Colonic mucosa (tissue), 4 donors: ENCODE results near the gene YAE1. TPM values are rescaled to one million over a fixed set of nuclear protein-coding genes. Genes with fewer than 3 reads are reported as not detected.

Experiments
- DNase-seq: peaks from one replicate; pipeline ENCODE4 v3.0.0-alpha.2; 2020
- H3K27ac ChIP-seq: fragments of 200-600 bp; one replicate; pipeline ENCODE4 v1.8.0; 2021
- H3K27me3 ChIP-seq: fragments of 200-600 bp; one replicate; pipeline ENCODE4 v1.8.0; 2021
- H3K36me3 ChIP-seq: fragments of 200-600 bp; one replicate; pipeline ENCODE4 v1.8.0; 2021
- H3K4me1 ChIP-seq: fragments of 200-600 bp; one replicate; pipeline ENCODE4 v1.8.0; 2021; ENCODE audit warnings: mild to moderate bottlenecking
- H3K4me3 ChIP-seq: fragments of 200-600 bp; one replicate; pipeline ENCODE4 v1.8.0; 2021
- H3K9ac ChIP-seq, 2 donors: one replicate each; pipeline ENCODE4 v1.7.0; 2013; ENCODE audit warnings: control low read depth in 2 of 2, low read depth in 2 of 2, low read length in 2 of 2
- H3K9me3 ChIP-seq: fragments of 200-600 bp; one replicate; pipeline ENCODE4 v1.8.0; 2021
- CTCF ChIP-seq: fragments of 200-600 bp; IDR thresholded peaks from one replicate; pipeline ENCODE4 v1.8.0; 2022; ENCODE audit warnings: antibody characterized with exemption, mild to moderate bottlenecking
- intact Hi-C: fragments of 100-400 bp; cut with DNase I; formaldehyde crosslinking; loops from one replicate; pipeline ENCODE4 v1.14.1; 2022
- total RNA-seq, 2 donors: library from RNA; stranded (reverse); fragmentation: NEBNext Ultra II Directional in 1 of 2; extraction: Animal tissue kit (Norgen Biotek cat#: 25700) in 1 of 2; gene quantifications; one replicate each; pipeline ENCODE4 v1.2.1, GENCODE V29; 2021
- donor health status: healthy.
- donor health status: DM: no; HTN: no; CAD: no.
- donor health status: DM: no; HTN: no; CAD: no.

Gene YAE1
- total RNA-seq, 2 donors from 2014 or later: 21.8 to 23.2 TPM

GRCh38 chr7:39617005-39617404, 50.8 kb downstream of the YAE1 start:
- no peaks in the 10 kb centered on the region for H3K9me3 ChIP-seq
- intact Hi-C loops: no loop called here

GRCh38 chr7:39618868-39619267, 52.7 kb downstream of the YAE1 start:
- Histone ChIP-seq H3K27me3 (no peaks in the 10 kb centered on the region), H3K4me1 (no peaks in the 10 kb centered on the region), H3K9ac (no peak overlapping the region), H3K4me3 (no peak overlapping the region), H3K27ac (no peak overlapping the region), H3K9me3 (no peaks in the 10 kb centered on the region), H3K36me3 (no peaks in the 10 kb centered on the region)
- DNase-seq: no peak
- intact Hi-C loops: no loop called here
- TF ChIP-seq CTCF: no peak

More at GRCh38 chr7:39617005-39617404, 50.8 kb downstream of the YAE1 start:
- H3K4me3 ChIP-seq: no peak overlapping the region
- H3K9ac ChIP-seq: no peak overlapping the region
- H3K27me3 ChIP-seq: no peaks in the 10 kb centered on the region
- DNase-seq: no peak
- TF ChIP-seq CTCF: no peak
- H3K27ac ChIP-seq: no peak overlapping the region
- no peaks in the 10 kb centered on the region for H3K4me1 ChIP-seq
- no peaks in the 10 kb centered on the region for H3K36me3 ChIP-seq

- no peak overlapping the region for H3K27ac ChIP-seq
- no peak overlapping the region for H3K9ac ChIP-seq
- no peak overlapping the region for H3K4me3 ChIP-seq
- TF ChIP-seq CTCF: no peak
- intact Hi-C loops: loop anchor here (5.0 to 10.0 kb wide), 2 partner anchors 48 to 114 kb away; no protein-coding TSS in a partner anchor
- H3K36me3 ChIP-seq: no peaks in the 10 kb centered on the region
- H3K4me1 ChIP-seq: no peaks in the 10 kb centered on the region
- no peak for DNase-seq
- H3K27me3 ChIP-seq: no peaks in the 10 kb centered on the region
- H3K9me3 ChIP-seq: no peaks in the 10 kb centered on the region
These were observed 54.3 kb downstream of the YAE1 start for GRCh38 chr7:39620486-39620885.

- no peak for TF ChIP-seq CTCF
- no peak overlapping the region for H3K9ac ChIP-seq
- no peak for DNase-seq
- H3K27ac ChIP-seq: no peak overlapping the region
- intact Hi-C loops: loop anchor here (5.0 to 10.0 kb wide), 2 partner anchors 49 to 114 kb away; no protein-coding TSS in a partner anchor
- no peaks in the 10 kb centered on the region for H3K9me3 ChIP-seq
- H3K27me3 ChIP-seq: no peaks in the 10 kb centered on the region
- no peaks in the 10 kb centered on the region for H3K36me3 ChIP-seq
- no peaks in the 10 kb centered on the region for H3K4me1 ChIP-seq
- no peak overlapping the region for H3K4me3 ChIP-seq
These were observed 55.1 kb downstream of the YAE1 start for GRCh38 chr7:39621261-39621660.

GRCh38 chr7:39621784-39622411, 55.7 kb downstream of the YAE1 start:
- intact Hi-C loops: loop anchor here (5.0 to 10.0 kb wide), 2 partner anchors 50 to 113 kb away; no protein-coding TSS in a partner anchor
- H3K36me3 ChIP-seq: no peaks in the 10 kb centered on the region
- no peaks in the 10 kb centered on the region for H3K9me3 ChIP-seq
- no peak overlapping the region for H3K27ac ChIP-seq
- no peak for DNase-seq
- no peak overlapping the region for H3K4me3 ChIP-seq
- H3K4me1 ChIP-seq: peaks cover 5% of the 10 kb centered on the region
- TF ChIP-seq CTCF: no peak
- H3K27me3 ChIP-seq: no peaks in the 10 kb centered on the region
- no peak overlapping the region for H3K9ac ChIP-seq

Other genes starting within 250 kb of the YAE1 start
- gene RALA, start 57.2 kb downstream of the YAE1 start, total RNA-seq: 10 to 100 TPM; 47.8 to 55.6 TPM